Gastrocnemius medialis (tissue), 4 donors: ENCODE results near the gene PRSS8.

Experiments used
- POLR2A ChIP-seq, 2 donors: fragments of 450-650 bp; IDR thresholded peaks; one replicate each; pipeline ENCODE4 v1.6.1; 2017; ENCODE audit warnings: antibody characterized with exemption in 2 of 2, mild to moderate bottlenecking in 2 of 2, moderate library complexity in 2 of 2
- TF ChIP-seq, protein P1 (sequence below), 5 experiments: fragments of 450-650 bp in 3 of 5; fragments of 200-600 bp in 2 of 5; sonication (generic) in 2 of 5; IDR thresholded peaks in 4 of 5; conservative IDR thresholded peaks in 1 of 5; 1 replicate in 4 of 5; 2 replicates in 1 of 5; pipeline ENCODE4 v1.5.1; 2016 to 2019; ENCODE audit warnings: antibody characterized with exemption in 5 of 5, mild to moderate bottlenecking in 3 of 5, moderate library complexity in 3 of 5

GRCh38 chr16:31147574-31147973, 12.0 kb upstream of the PRSS8 start:
- TF ChIP-seq, protein P1, sequence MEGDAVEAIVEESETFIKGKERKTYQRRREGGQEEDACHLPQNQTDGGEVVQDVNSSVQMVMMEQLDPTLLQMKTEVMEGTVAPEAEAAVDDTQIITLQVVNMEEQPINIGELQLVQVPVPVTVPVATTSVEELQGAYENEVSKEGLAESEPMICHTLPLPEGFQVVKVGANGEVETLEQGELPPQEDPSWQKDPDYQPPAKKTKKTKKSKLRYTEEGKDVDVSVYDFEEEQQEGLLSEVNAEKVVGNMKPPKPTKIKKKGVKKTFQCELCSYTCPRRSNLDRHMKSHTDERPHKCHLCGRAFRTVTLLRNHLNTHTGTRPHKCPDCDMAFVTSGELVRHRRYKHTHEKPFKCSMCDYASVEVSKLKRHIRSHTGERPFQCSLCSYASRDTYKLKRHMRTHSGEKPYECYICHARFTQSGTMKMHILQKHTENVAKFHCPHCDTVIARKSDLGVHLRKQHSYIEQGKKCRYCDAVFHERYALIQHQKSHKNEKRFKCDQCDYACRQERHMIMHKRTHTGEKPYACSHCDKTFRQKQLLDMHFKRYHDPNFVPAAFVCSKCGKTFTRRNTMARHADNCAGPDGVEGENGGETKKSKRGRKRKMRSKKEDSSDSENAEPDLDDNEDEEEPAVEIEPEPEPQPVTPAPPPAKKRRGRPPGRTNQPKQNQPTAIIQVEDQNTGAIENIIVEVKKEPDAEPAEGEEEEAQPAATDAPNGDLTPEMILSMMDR (IDR thresholded peaks at IDR 0.05 in 4 of 5, conservative IDR thresholded peaks at IDR 0.05 in 1 of 5): no peak
- TF ChIP-seq POLR2A (IDR thresholded peaks at IDR 0.05): no peak
